ENCODE data around the gene GIT1.

DNA sequence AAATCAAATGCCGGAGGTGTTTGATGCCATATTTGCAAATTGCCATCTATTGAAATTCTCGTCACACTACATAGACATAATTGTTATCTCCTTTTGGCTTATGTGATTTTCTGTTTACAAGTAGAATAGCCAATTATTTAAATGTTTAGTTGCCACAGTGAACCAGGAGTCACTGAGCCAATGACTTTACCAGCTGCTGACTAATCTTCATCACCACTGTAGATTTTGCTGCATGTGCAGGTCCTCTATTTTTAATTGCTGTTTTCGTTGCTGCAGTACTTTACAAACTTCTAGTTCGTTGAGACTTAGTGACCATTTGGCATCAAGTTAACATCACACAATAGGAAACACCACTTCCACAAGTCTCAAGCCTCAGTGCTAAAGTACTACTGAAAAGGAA, 45.4 kb downstream of the GIT1 start:
- TF ChIP-seq TAF1 (IDR thresholded peaks at IDR 0.05; ENCODE audit: borderline replicate concordance, low read depth, low read length) (no peak), POLR2A (IDR thresholded peaks at IDR 0.05; ENCODE audit: low read depth, low read length) (no peak), POLR2AphosphoS5 (IDR thresholded peaks at IDR 0.05; ENCODE audit: low read depth, low read length) (no peak)

All from GM12892 (cell line).